Calu3 (cell line): ENCODE measurements around the gene SH3PXD2B. TPM values are rescaled to one million over a fixed set of nuclear protein-coding genes. Genes with fewer than 3 reads are reported as not detected.
A peak's percentile ranks its signal among the peaks of the same experiment; 100 is the strongest.

ENCODE experiments used
- BruUV-seq: library from RNA; stranded (reverse); fragments of 400-500 nt; replicated peaks from 2 replicates; lab custom pipeline; 2021; lab: Mats Ljungman, UMichigan
- CTCF ChIA-PET: fragments of 300-600 bp; sonication (Branson Sonifier 250); formaldehyde crosslinking; loops from one replicate; lab custom pipeline; 2022; ENCODE audit warnings: antibody characterized with exemption; lab: Charles Lee
- DNase-seq: peaks from one replicate; pipeline ENCODE4 v3.0.0; 2022
- H3K27ac Mint-ChIP-seq: one replicate; pipeline ENCODE4 v1.8.0; 2022; ENCODE audit warnings: mixed read lengths; ENCODE audit not compliant: unreplicated experiment
- H3K27me3 Mint-ChIP-seq: one replicate; pipeline ENCODE4 v1.8.0; 2022; ENCODE audit warnings: mixed read lengths; ENCODE audit not compliant: unreplicated experiment
- H3K36me3 Mint-ChIP-seq: one replicate; pipeline ENCODE4 v1.8.0; 2022; ENCODE audit warnings: mild to moderate bottlenecking, moderate library complexity, mixed read lengths; ENCODE audit not compliant: insufficient read depth, unreplicated experiment
- H3K4me1 Mint-ChIP-seq: one replicate; pipeline ENCODE4 v1.8.0; 2022; ENCODE audit warnings: mild to moderate bottlenecking, low read depth, mixed read lengths; ENCODE audit not compliant: unreplicated experiment
- H3K4me3 Mint-ChIP-seq: one replicate; pipeline ENCODE4 v1.8.0; 2022; ENCODE audit warnings: mild to moderate bottlenecking, low read depth, moderate library complexity, mixed read lengths; ENCODE audit not compliant: unreplicated experiment
- H3K9me3 Mint-ChIP-seq: one replicate; pipeline ENCODE4 v1.8.0; 2022; ENCODE audit warnings: low read depth, mixed read lengths; ENCODE audit not compliant: unreplicated experiment
- intact Hi-C: fragments of 100-400 bp; cut with micrococcal nuclease; formaldehyde crosslinking; loops from one replicate; pipeline ENCODE4 v1.10.0; 2022; ENCODE audit not compliant: unreplicated experiment
- total RNA-seq: library from RNA; stranded (reverse); gene quantifications from 2 replicates; pipeline ENCODE4 v1.2.3, GENCODE V29; 2022
- TF ChIP-seq, protein P1 (sequence below): fragments of 200-600 bp; IDR thresholded peaks from one replicate; pipeline ENCODE4 v1.8.0; 2022; ENCODE audit warnings: antibody characterized with exemption; ENCODE audit not compliant: unreplicated experiment

Gene SH3PXD2B
- total RNA-seq, 1 experiment from 2014 or later: 25.6 TPM

DNA sequence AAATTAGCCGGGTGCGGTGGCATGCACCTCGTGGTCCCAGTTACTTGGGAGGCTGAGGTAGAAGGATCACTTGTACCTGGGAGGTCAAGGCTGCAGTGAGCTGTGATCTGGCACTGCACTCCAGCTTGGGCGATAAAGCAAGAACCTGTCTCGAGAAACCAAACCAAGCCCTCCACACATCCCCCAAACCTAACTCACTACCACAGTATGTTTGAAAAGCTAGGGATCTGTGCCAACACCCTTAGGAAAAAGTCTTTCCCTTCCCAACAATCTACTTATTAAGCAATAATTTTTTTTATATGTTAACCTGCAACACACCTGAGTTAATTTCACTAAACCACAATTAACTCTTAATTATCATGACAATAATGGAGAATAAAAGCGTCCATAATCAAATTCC, 173.0 kb downstream of the SH3PXD2B start:
- CTCF ChIA-PET: no interaction called here
- peak overlapping the region; percentile 96 for H3K4me3 Mint-ChIP-seq

DNA sequence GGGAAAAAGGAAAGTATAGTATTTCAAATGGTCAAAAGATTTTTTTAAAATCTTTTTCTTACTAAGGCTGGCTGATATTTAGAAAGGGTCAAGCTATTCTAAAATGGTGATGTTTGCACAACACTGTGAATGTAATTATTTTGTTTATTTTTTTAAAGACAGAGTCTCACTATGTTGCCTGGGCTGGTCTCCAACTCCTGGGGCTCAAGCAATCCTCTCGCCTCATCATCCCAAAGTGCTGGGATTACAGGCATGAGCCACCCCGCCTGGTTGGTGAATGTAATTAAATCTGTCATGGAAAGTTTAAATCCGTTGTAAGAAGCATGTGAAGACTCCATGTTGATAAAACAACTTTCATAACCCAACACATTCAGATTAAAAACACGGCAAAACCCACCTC, 173.4 kb downstream of the SH3PXD2B start:
- CTCF ChIA-PET: interaction anchor here (0.7 kb wide), 1 partner anchor 764 kb away, joined by 4 read pairs; no protein-coding TSS in a partner anchor
- H3K27ac Mint-ChIP-seq: no peak overlapping the region
- H3K27me3 Mint-ChIP-seq: no peaks in the 10 kb centered on the region
- no peak for DNase-seq
- peaks cover 23% of the 10 kb centered on the region for H3K4me1 Mint-ChIP-seq
- BruUV-seq: no TSS peak
- H3K4me3 Mint-ChIP-seq: peak overlapping the region; percentile 96
- H3K36me3 Mint-ChIP-seq: peaks cover 44% of the 10 kb centered on the region
- no peaks in the 10 kb centered on the region for H3K9me3 Mint-ChIP-seq
- intact Hi-C loops: loop anchor here (5.0 kb wide), 1 partner anchor 94 kb away; the partner anchor contains the start of gene STK10
- TF ChIP-seq, protein P1, sequence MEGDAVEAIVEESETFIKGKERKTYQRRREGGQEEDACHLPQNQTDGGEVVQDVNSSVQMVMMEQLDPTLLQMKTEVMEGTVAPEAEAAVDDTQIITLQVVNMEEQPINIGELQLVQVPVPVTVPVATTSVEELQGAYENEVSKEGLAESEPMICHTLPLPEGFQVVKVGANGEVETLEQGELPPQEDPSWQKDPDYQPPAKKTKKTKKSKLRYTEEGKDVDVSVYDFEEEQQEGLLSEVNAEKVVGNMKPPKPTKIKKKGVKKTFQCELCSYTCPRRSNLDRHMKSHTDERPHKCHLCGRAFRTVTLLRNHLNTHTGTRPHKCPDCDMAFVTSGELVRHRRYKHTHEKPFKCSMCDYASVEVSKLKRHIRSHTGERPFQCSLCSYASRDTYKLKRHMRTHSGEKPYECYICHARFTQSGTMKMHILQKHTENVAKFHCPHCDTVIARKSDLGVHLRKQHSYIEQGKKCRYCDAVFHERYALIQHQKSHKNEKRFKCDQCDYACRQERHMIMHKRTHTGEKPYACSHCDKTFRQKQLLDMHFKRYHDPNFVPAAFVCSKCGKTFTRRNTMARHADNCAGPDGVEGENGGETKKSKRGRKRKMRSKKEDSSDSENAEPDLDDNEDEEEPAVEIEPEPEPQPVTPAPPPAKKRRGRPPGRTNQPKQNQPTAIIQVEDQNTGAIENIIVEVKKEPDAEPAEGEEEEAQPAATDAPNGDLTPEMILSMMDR: no peak

More for the DNA sequence above, 173.0 kb downstream of the SH3PXD2B start:
- Mint-ChIP-seq H3K27ac (peak overlapping the region; percentile 92), H3K36me3 (peaks cover 41% of the 10 kb centered on the region), H3K9me3 (no peaks in the 10 kb centered on the region), H3K27me3 (no peaks in the 10 kb centered on the region), H3K4me1 (peaks cover 18% of the 10 kb centered on the region)
- DNase-seq: no peak
- TF ChIP-seq, protein P1: no peak
- BruUV-seq: no TSS peak
- intact Hi-C loops: loop anchor here (5.0 kb wide), 1 partner anchor 94 kb away; the partner anchor contains the start of gene STK10

GRCh38 chr5:172280317-172280716, 174.0 kb downstream of the SH3PXD2B start:
- Mint-ChIP-seq H3K4me1 (peaks cover 29% of the 10 kb centered on the region), H3K27ac (no peak overlapping the region), H3K36me3 (peaks cover 44% of the 10 kb centered on the region), H3K4me3 (no peak overlapping the region), H3K9me3 (no peaks in the 10 kb centered on the region), H3K27me3 (no peaks in the 10 kb centered on the region)
- TF ChIP-seq, protein P1: no peak
- intact Hi-C loops: loop anchor here (5.0 kb wide), 1 partner anchor 93 kb away; the partner anchor contains the start of gene STK10
- no TSS peak for BruUV-seq
- CTCF ChIA-PET: interaction anchor here (0.7 kb wide), 1 partner anchor 763 kb away, joined by 4 read pairs; no protein-coding TSS in a partner anchor
- no peak for DNase-seq

GRCh38 chr5:172278356-172278755, 176.0 kb downstream of the SH3PXD2B start:
- DNase-seq: no peak
- CTCF ChIA-PET: no interaction called here
- no TSS peak for BruUV-seq
- Mint-ChIP-seq H3K9me3 (no peaks in the 10 kb centered on the region), H3K4me1 (peaks cover 32% of the 10 kb centered on the region), H3K36me3 (peaks cover 26% of the 10 kb centered on the region), H3K27ac (no peak overlapping the region), H3K4me3 (no peak overlapping the region), H3K27me3 (no peaks in the 10 kb centered on the region)
- TF ChIP-seq, protein P1: no peak
- intact Hi-C loops: no loop called here
